Tibial nerve (tissue), 4 donors: Measurements from ENCODE around the gene LMF1.

ENCODE experiments used
- CTCF ChIP-seq, 5 experiments: fragments of 200-600 bp in 3 of 5; fragments of 450-650 bp in 2 of 5; sonication (generic) in 3 of 5; IDR thresholded peaks; one replicate each; pipeline ENCODE4 v1.5.1; 2016 to 2019; ENCODE audit warnings: antibody characterized with exemption in 5 of 5, mild to moderate bottlenecking in 3 of 5, moderate library complexity in 2 of 5
- EP300 ChIP-seq, 2 donors: sonication (generic); formaldehyde crosslinking; IDR thresholded peaks; one replicate each; pipeline ENCODE4 v1.6.1; 2017; ENCODE audit warnings: antibody characterized with exemption in 2 of 2, mild to moderate bottlenecking in 1 of 2
- POLR2A ChIP-seq, 2 donors: fragments of 450-650 bp; IDR thresholded peaks; one replicate each; pipeline ENCODE4 v1.6.1; 2017; ENCODE audit warnings: antibody characterized with exemption in 2 of 2, mild to moderate bottlenecking in 2 of 2, moderate library complexity in 2 of 2

DNA sequence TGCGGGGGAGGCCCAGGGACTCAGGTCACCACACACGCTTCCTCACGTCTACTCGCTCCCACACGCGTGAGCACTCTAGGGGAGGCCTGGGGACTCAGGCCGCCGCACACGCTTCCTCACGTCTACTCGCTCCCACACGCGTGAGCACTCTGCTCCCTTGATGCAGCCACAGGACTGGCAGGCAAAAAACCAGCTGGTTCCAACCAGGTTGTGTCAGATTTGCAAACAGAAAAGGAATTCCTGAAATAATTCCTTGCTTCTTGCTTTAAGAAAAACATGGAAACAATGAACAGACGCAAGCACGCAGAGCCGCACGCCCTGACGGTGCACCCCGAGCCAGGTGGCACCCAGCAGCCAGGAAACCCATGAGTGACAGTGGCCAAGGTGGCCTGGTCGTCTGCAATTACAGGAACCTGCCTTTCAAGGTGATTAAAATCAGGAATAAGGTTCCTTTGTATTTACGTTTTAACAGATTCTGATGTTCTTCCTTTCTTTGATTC is 37.9 kb downstream of the LMF1 start:
- TF ChIP-seq CTCF (IDR thresholded peaks at IDR 0.05) = no peak
- no peak for TF ChIP-seq POLR2A (IDR thresholded peaks at IDR 0.05)
- TF ChIP-seq EP300 (IDR thresholded peaks at IDR 0.05) = no peak
